Stimulated activated CD8-positive, alpha-beta memory T cell treated with anti-CD3 and anti-CD28 coated beads, Interleukin-4, amount 100 ng/mL, for 1 hour (primary cell): ENCODE measurements around the gene PLEKHH1.
A peak's percentile ranks its signal among the peaks of the same experiment; 100 is the strongest.

Experiments
- DNase-seq, 2 donors: peaks; one replicate each; pipeline ENCODE4 v3.0.0-alpha.2; 2020; ENCODE audit warnings: low read depth in 2 of 2, low spot score in 1 of 2

PLEKHH1 gene

GRCh38 chr14:67562025-67562775 lies 29.1 kb downstream of the PLEKHH1 start:
- no peak for DNase-seq

GRCh38 chr14:67562776-67563150 lies 29.7 kb downstream of the PLEKHH1 start:
- DNase-seq: no peak

- no peak for DNase-seq
Observed at GRCh38 chr14:67564236-67564635, 31.1 kb downstream of the PLEKHH1 start.

GRCh38 chr14:67566908-67567307 lies 33.8 kb downstream of the PLEKHH1 start:
- no peak for DNase-seq

- no peak for DNase-seq
Observed at GRCh38 chr14:67567654-67568053, 34.6 kb downstream of the PLEKHH1 start.

GRCh38 chr14:67569011-67569650 lies 36.0 kb downstream of the PLEKHH1 start:
- no peak for DNase-seq

- DNase-seq: no peak
Observed at GRCh38 chr14:67569651-67570290, 36.7 kb downstream of the PLEKHH1 start.

- no peak for DNase-seq
Observed at GRCh38 chr14:67570453-67570852, 37.4 kb downstream of the PLEKHH1 start.

- peak; percentile 13 to 47 for DNase-seq
Observed at GRCh38 chr14:67571275-67571990, 38.3 kb downstream of the PLEKHH1 start.

GRCh38 chr14:67571991-67572323 lies 38.9 kb downstream of the PLEKHH1 start:
- DNase-seq: no peak

- DNase-seq: no peak
Observed at GRCh38 chr14:67572608-67573007, 39.5 kb downstream of the PLEKHH1 start.

GRCh38 chr14:67573228-67574010 lies 40.3 kb downstream of the PLEKHH1 start:
- no peak for DNase-seq

GRCh38 chr14:67574156-67574555 lies 41.1 kb downstream of the PLEKHH1 start:
- DNase-seq: no peak

- DNase-seq: no peak
Observed at GRCh38 chr14:67574806-67575205, 41.7 kb downstream of the PLEKHH1 start.

GRCh38 chr14:67575684-67576083 lies 42.6 kb downstream of the PLEKHH1 start:
- DNase-seq: no peak

- no peak for DNase-seq
Observed at GRCh38 chr14:67576216-67576955, 43.3 kb downstream of the PLEKHH1 start.

GRCh38 chr14:67577181-67577808 lies 44.2 kb downstream of the PLEKHH1 start:
- no peak for DNase-seq

- DNase-seq: no peak
Observed at GRCh38 chr14:67577909-67578749, 45.0 kb downstream of the PLEKHH1 start.

- no peak for DNase-seq
Observed at GRCh38 chr14:67579040-67579439, 46.0 kb downstream of the PLEKHH1 start.
